OCI-M1 (cell line): ENCODE measurements around the gene MARCHF10.
"Not testable (repeated sequence)": the region's sequence is repeated elsewhere in the genome, so short reads cannot be mapped to it uniquely, and the experiment has no call there.

Experiments used
- DNase-seq: peaks from one replicate; lab custom pipeline; 2025; lab: John Stamatoyannopoulos, UW

Gene MARCHF10

DNA sequence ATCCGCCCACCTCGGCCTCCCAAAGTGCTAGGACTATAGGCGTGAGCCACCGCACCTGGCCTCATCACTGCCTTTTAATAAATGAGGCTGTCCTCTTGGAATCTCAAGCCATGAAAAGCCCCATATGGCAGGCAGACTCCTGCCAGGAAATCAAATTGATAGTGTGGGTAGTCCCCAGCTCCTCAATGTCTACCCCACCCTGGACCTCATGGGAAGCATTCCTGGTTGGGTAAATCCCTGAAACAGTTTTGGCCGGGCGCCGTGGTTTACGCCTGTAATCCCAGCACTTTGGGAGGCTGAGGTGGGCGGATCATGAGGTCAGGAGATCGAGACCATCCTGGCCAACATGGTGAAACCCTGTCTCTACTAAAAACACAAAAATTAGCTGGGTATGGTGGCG is 109.7 kb downstream of the MARCHF10 start:
- not testable (repeated sequence) for DNase-seq

DNA sequence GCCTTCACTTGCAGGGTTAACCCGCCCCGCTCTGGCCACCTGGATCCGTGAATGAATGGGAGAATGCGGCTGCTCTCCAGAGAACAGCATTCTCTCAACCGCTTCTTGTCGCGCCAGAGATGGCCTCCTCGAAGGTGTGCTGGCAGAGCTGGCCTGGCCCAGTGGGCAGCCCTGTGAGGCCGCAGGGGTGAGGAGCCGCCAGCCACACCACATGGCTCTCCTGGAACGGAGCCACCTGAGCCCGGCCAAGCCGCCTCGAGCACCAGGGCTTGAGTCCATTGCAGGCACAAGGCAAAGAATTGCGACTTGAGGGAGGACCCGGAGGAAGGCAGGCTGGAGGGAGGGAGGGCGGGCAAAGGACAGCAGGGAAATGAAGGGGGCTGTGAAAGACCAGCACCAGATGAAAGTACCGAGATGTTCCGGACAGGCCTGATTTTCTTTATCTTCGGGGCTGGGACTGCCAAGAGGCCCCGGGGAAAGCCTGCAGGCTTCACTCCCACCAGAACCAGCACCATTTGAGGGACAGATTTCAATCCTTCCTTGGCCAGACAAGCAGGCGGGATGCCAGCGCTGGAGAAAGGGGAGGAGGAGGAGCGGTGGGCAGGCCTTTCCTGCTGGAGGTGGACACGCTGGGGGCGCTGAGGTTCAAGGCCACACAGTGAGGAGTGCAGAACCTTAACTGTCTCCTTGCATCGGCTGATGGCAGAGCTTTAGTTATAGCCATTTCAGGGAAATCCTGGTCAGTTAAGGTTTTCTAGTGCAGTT is 111.2 kb downstream of the MARCHF10 start:
- DNase-seq: no peak

DNA sequence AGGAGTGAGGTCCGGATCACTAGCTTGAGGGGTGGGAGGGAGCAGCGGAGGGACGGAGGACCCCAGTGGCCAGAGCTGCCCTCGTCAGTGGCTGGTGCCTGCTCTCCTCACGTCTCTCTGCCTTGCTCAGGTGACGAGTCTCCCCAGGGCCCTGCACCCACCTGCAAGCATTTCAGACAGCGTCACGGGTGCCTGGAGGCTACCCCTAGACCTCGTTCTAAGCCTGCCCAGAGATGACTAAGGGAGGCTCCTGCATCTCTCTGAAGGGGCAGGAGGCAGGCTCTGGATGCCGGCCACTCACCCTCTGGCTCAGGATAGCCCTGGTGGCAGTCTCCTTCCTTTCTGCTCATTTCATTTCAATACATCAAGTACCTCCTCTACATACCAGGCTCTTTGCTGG is 111.9 kb downstream of the MARCHF10 start:
- no peak for DNase-seq

DNA sequence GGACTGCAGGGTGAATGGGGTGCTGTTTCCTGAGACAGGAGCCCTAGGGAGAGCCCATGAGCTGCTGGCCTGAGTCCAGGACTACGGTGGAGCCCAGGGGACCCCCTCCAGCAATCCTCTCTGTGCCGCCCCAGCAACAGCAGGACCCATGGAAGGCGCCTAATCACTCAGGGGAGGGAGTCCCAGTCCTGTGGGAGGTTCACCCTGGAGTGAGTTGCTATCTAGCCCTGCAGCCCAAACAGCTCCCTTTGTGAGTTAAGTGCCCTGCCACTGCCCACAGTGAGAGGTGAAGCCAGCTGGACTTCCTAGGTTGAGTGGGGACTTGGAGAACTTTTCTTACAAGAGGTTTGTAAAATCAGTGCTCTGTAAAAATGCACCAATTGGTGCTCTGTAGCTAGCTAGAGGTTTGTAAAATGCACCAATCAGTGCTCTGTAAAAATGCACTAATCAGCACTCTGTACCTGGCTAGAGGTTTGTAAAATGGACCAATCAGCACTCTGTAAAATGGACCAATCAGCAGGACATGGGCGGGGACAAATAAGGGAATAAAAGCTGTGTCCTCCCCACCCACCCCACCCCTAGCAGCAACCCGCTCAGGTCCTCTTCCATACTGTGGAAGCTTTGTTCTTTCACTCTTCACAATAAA is 112.9 kb downstream of the MARCHF10 start:
- DNase-seq: peak; percentile 4

DNA sequence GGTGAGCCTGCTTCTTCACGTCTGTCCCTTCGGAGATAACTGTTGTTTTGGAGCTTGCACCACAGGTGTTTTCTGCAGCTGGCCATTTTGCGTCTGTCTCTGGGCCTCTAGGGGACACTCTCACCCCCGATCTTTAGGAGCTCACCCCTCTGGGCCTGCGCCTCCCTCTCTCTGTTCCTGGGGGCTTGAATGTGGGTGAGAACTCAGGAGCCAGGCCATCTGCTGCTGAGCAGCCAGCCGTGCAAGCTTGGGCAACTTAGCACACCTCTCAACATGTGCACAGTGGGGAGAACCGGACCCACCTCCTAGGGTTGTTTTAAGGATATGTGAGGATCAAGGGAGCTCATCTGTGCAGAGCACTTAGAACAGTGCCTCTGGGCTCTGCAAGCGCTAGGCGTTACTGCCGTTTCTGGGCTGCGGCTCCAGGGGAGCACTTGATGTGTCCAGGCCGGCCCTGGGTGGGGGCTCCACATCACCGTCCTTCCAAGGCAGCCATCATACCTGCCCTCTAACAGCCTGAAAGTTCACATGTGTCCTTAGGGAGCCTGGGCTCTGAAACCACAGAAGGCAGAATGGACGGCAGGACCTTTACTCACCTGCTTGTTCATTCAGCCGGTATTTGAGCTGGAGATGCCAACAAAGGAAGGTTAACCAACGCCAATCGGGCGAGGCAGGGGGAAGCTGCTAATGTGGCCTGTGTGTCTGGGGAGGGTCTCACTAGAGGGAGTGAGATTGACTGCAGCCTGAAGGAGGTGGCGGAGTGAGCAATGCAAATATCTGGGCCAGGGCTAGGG is 114.3 kb downstream of the MARCHF10 start:
- DNase-seq: no peak

DNA sequence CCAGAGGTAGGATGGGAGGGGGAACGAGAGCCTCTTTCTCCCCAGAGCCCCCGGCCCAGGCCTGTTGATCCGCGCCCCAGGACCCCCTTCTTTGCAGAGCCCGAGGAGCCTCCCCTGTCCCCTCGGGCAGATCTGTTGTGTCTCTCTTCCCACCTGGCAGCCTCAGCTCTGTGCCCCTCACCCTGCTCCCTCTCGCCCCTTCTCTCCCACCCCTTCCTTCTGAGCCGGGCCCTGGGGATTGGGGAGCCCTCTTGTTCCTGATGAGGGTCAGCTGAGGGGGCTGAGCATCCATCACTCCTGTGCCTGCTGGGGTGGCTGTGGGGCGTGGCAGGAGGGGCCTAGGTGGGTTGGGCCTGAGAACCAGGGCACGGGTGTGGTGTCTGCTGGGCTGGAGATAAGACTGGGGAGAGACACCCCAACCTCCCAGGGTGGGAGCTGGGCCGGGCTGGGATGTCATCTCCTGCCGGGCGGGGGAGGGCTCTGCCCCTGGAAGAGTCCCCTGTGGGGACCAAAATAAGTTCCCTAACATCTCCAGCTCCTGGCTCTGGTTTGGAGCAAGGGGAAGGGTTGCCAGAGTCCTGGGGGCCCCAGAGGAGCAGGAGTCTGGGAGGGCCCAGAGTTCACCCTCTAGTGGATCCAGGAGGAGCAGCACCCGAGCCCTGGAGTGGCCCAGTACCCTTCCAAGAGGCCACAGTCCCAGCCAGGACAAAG is 115.2 kb downstream of the MARCHF10 start:
- peak; percentile 38 for DNase-seq

DNA sequence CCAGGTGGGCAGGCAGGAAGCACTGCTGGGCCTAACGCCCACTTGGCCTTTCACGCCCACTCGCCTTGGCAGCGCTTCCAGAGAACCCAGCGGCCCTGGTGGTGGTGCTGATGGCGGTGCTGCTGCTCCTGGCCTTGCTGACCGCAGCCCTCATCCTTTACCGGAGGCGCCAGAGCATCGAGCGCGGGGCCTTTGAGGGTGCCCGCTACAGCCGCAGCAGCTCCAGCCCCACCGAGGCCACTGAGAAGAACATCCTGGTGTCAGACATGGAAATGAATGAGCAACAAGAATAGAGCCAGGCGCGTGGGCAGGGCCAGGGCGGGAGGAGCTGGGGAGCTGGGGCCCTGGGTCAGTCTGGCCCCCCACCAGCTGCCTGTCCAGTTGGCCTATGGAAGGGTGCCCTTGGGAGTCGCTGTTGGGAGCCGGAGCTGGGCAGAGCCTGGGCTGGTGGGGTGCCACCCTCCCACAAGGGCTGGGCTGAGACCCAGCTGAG is 115.9 kb downstream of the MARCHF10 start:
- no peak for DNase-seq

DNA sequence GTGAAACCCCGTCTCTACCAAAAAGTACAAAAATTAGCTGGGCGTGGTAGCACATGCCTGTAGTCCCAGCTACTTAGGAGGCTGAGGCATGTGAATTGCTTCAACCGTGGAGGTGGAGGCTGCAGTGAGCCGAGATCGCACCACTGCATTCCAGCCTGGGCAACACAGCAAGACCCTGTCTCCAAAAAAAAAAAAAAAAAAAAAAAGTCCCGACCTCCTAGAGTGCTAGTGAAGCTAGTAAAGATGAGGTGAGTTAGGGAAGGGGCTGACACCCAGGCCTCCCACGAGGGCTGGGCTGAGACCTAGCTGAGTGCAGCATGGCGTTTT is 116.6 kb downstream of the MARCHF10 start:
- DNase-seq: not testable (repeated sequence)

DNA sequence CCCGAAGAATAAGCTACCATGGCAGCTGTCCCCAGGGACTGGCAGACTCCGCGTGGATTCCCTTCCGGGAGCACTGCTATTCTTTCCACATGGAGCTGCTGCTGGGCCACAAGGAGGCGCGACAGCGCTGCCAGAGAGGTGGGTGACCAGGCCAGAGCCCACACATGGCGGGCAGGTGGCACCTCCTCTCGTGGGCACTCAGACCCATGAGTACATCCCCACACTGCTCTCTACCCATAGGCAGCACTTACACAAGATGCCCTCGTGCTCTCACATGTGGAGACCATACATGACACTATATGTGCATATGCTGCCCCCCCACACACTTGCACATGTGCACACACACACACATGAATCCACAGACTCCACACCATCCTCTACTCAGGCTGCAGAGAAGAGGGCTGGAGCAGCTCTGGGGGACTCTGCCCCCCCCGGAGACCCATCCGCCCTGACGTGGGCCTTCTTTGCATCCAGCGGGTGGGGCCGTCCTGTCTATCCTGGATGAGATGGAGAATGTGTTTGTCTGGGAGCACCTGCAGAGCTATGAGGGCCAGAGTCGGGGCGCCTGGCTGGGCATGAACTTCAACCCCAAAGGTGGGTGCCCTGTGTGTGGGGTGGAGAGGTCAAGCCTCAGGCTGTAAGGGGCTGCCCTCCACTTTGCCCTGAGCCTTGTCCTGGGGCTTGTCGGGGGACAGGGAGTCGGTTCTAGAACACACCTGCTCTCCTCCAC is 117.8 kb downstream of the MARCHF10 start:
- DNase-seq: no peak

DNA sequence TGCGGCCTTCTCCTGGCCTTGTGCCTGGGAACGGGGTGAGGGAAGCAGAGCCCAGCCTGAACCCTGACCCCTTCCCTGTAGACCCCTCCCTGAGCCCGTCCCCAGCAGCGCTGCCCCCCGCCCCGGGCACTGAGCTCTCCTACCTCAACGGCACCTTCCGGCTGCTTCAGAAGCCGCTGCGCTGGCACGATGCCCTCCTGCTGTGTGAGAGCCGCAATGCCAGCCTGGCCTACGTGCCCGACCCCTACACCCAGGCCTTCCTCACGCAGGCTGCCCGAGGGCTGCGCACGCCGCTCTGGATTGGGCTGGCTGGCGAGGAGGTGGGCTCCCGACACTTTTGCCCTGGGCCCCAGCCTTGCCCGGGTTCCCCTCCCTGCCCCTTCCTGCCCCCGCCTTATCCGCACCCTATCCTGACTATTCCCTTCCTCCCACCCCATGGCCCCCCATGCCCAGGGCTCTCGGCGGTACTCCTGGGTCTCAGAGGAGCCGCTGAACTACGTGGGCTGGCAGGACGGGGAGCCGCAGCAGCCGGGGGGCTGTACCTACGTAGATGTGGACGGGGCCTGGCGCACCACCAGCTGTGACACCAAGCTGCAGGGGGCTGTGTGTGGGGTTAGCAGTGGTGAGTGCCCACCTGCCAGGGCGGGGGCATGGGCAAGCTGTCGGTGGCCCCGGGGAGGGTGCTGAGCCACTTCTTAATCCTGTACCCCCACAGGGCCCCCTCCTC is 118.5 kb downstream of the MARCHF10 start:
- no peak for DNase-seq

DNA sequence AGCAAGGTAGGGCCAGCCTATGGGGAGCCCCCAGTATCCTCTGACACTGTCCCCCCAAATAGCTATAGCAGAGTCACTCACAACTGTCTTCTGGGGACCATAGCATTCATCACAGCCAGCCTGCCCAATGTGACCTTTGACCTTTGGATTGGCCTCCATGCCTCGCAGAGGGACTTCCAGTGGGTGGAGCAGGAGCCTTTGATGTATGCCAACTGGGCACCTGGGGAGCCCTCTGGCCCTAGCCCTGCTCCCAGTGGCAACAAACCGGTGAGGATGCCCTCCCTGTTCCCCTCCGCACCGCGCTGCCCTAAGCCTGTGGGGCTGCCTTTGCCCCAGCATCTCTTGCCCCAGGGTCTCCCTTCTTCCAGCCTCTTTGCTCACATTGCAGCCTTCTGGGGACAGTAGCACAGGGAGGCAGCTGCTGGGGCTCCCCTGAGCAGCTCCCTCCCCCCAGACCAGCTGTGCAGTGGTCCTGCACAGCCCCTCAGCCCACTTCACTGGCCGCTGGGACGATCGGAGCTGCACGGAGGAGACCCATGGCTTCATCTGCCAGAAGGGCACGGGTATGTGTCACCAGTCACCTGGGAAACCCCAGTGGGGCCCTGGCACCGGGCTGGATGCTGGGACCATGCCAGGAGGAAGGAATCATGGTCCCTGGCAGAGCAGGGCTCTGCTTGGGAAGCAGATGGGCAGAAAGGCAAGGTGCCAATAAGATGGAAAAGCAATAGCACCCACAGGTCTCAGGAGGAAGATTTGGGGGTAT is 119.5 kb downstream of the MARCHF10 start:
- no peak for DNase-seq

DNA sequence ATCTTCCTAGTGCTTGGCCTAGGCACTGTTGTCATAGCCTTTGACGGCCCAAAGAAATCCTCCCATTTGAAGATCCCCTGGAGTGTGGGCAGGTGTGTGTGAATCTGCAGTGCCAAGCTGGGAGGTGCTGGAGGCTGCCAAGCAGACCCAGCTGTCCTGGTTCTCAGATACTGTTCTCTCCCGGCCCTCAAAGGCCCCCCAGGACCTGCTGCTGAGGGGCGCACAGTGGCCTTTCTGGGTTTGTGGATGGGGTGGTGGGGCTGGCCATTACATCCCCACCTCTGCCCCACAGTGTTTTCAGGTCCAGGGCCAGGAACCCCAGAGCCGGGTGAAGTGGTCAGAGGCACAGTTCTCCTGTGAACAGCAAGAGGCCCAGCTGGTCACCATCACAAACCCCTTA is 120.1 kb downstream of the MARCHF10 start:
- DNase-seq: no peak

DNA sequence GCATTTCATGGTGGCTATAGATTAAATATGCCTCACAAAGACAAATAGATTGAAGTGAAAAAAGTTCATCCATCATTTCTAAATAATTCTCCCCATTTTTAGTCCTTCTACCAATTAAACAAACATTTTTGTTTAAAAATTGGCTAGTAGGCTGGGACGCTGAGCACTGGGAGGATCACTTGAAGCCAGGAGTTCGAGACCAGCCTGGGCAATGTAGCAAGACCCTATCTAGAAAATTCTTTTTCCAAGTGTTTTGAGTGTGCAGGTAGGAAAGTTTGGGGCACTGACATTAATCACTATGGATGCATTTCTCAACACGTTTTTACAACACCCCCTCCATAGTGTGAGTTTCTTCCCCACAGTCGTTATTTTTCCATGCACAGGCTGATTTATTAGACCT is 123.9 kb downstream of the MARCHF10 start:
- no peak for DNase-seq

DNA sequence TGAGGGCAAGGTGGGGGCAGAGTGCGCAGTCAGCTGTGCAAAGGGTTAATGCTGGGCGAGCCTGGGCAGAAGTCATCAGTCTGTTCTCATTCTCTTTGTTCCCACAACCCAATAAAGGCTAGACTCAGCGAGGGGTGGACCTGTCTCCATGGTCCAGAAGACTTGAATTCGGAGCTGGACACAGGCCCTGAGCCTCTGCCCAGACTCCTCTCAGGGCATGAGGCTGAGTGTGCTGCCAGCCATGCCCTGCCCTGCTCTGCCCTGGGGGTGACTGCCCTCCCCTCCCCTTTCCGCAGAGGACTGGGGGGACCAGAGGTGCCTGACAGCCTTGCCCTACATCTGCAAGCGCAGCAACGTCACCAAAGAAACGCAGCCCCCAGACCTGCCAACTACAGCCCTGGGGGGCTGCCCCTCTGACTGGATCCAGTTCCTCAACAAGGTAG is 126.2 kb downstream of the MARCHF10 start:
- DNase-seq: no peak

DNA sequence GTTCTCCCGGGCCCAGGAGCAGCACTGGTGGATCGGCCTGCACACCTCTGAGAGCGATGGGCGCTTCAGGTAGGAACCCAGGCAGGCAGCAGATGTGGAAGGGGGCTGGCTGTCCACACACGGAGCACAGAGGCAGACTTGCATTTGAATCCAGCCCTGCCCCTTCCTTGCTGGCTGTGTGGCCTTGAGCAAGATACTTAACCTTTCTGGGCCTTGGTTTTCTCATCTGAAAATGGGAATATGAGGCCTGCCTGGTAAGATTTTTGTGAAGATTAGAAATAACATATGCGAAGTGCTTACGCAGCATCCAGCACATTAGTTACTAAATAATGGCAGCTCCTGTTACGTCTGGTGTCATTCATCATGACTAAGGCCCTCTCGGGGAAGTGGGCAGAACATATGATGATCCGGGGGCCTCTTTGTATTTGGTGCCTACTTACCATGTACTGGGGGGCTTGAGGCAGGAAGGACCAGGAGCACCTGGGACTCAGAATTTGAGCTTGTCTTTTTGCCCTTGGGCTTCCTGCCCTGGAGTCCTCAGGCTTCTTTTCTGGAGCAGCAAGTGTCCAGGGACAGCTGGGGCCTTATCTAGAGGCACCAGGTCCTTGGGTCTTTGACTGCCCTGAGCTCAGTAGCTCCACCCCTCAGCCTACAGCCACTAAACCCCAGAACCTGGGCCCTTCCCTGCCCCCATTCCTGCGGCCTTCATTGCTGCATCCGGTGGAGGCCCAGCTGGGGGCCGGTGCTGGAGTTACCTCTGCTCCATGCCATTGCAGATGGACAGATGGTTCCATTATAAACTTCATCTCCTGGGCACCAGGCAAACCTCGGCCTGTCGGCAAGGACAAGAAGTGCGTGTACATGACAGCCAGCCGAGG is 126.8 kb downstream of the MARCHF10 start:
- no peak for DNase-seq

DNA sequence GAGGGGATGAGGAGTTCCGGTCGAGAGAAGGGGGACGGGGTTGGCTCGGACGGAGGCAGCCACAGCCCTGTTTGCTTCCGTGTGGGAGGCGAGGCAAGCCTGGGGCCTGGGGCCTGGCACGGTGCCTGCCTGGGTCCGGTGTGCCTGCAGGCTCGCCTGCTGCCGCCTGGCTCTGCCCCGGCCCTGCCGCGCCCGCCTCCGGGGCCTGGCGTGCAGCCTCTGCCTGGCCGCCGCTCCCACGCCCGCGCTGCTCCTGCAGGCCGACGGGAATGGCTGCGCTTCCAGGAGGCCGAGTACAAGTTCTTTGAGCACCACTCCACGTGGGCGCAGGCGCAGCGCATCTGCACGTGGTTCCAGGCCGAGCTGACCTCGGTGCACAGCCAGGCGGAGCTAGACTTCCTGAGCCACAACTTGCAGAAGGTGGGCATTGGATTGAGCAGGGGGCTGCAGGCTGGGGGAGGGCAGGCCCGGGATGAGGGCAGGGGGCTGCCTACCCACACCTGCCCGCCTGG is 127.5 kb downstream of the MARCHF10 start:
- DNase-seq: no peak

DNA sequence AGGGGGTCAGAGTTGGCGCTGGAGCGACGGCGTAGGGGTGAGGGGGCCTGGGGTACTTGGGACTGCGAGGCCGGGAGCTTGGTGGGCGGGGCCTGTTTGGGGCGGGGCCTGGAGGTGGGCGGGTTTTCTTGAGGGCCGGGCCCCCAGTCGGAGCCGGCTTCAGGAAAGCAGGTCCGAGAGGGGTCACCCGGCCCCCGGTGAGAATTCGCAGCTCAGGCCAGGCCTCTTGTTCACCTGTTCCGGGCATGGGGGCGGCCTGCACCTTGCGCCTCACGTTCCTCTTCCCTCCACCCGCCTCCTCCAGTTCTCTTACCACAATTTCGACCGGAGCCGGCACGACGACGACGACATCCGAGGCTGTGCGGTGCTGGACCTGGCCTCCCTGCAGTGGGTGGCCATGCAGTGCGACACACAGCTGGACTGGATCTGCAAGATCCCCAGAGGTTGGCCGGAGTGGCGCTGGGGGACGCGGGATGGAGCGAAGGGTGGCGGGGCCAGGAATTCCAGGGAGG is 128.2 kb downstream of the MARCHF10 start:
- no peak for DNase-seq

DNA sequence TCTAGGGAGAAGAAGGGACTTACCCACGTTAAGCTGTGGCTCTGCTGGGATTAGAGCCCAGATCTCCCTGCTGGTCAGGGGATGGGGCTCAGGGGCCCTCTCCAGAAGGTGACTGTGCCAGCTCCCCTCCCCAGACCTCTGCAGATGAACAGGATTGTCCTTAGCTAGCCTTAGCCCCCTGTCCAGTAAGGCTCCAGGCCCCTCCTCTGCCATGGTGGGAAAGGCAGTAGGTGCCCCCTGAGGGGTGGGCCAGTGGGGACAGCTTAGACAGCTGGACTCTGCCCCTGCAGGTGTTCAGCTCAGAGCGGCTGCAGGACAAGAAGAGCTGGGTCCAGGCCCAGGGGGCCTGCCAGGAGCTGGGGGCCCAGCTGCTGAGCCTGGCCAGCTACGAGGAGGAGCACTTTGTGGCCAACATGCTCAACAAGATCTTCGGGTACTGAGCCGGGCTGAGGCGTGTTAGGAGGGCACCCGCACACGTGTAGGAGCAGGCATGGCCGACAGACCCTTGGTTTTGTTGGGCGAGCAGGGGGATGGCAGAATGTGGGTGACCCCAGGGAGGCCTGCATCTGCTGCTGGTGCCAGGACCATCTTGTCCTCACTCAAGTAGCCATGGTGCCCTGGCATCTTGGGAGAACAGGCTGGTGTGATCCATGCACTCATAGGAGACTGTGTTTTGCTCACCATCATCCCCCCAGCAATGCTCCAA is 129.7 kb downstream of the MARCHF10 start:
- no peak for DNase-seq
